ENCODE measurements around the gene SRP68. TPM values are rescaled to one million over a fixed set of nuclear protein-coding genes. Genes with fewer than 3 reads are reported as not detected.

SRP68 gene
- total and polyA plus RNA-seq, 3 donors from 2014 or later, result 49.2 to 79.6 (median 53.4) TPM

GRCh38 chr17:76056882-76057281 lies 15.4 kb downstream of the SRP68 start:
- TF ChIP-seq POLR2A (IDR thresholded peaks at IDR 0.05) (no peak), CTCF (IDR thresholded peaks at IDR 0.05) (no peak)
- H3K27ac ChIP-seq, result no peak overlapping the region
- no peaks in the 10 kb centered on the region for H3K9me3 ChIP-seq
- WGBS, 2 donors, result 91 to 94% methylated on average over 3 of the region's 3 CpGs
- H3K27me3 ChIP-seq, result no peaks in the 10 kb centered on the region
- H3K4me1 ChIP-seq, result no peaks in the 10 kb centered on the region
- no peaks in the 10 kb centered on the region for H3K36me3 ChIP-seq (ENCODE audit: low read depth, missing control alignments)
- intact Hi-C loops (cut with DNase I; ENCODE audit: low total_unique reads), result no loop called here
- H3K4me3 ChIP-seq, result no peak overlapping the region
- DNase-seq, result no peak

GRCh38 chr17:76054112-76054476 lies 18.2 kb downstream of the SRP68 start:
- no peak overlapping the region for H3K27ac ChIP-seq
- H3K27me3 ChIP-seq, result no peaks in the 10 kb centered on the region
- 90 to 96% methylated on average over 4 of the region's 4 CpGs for WGBS, 2 donors
- no peak for DNase-seq
- no peaks in the 10 kb centered on the region for H3K9me3 ChIP-seq
- H3K4me1 ChIP-seq, result no peaks in the 10 kb centered on the region
- intact Hi-C loops (cut with DNase I; ENCODE audit: low total_unique reads), result no loop called here
- no peak overlapping the region for H3K4me3 ChIP-seq
- no peaks in the 10 kb centered on the region for H3K36me3 ChIP-seq (ENCODE audit: low read depth, missing control alignments)
- TF ChIP-seq POLR2A (IDR thresholded peaks at IDR 0.05), result no peak
- TF ChIP-seq CTCF (IDR thresholded peaks at IDR 0.05), result no peak

- 85 to 87% methylated on average over 17 of the region's 17 CpGs for WGBS, 2 donors
- H3K9me3 ChIP-seq, result no peaks in the 10 kb centered on the region
- H3K27ac ChIP-seq, result no peak overlapping the region
- H3K36me3 ChIP-seq (ENCODE audit: low read depth, missing control alignments), result no peaks in the 10 kb centered on the region
- no peaks in the 10 kb centered on the region for H3K4me1 ChIP-seq
- TF ChIP-seq CTCF (IDR thresholded peaks at IDR 0.05) (no peak), POLR2A (IDR thresholded peaks at IDR 0.05) (no peak)
- no peak overlapping the region for H3K4me3 ChIP-seq
- no peaks in the 10 kb centered on the region for H3K27me3 ChIP-seq
- no peak for DNase-seq
- intact Hi-C loops (cut with DNase I; ENCODE audit: low total_unique reads), result no loop called here
Measured at GRCh38 chr17:76053246-76054111, 18.8 kb downstream of the SRP68 start.

GRCh38 chr17:76051561-76051960 lies 20.8 kb downstream of the SRP68 start:
- DNase-seq, result no peak
- Histone ChIP-seq H3K4me1 (no peaks in the 10 kb centered on the region), H3K27me3 (no peaks in the 10 kb centered on the region), H3K27ac (no peak overlapping the region), H3K4me3 (no peak overlapping the region), H3K9me3 (no peaks in the 10 kb centered on the region), H3K36me3 (ENCODE audit: low read depth, missing control alignments) (no peaks in the 10 kb centered on the region)
- intact Hi-C loops (cut with DNase I; ENCODE audit: low total_unique reads), result no loop called here
- 81 to 86% methylated on average over 6 of the region's 6 CpGs for WGBS, 2 donors
- no peak for TF ChIP-seq POLR2A (IDR thresholded peaks at IDR 0.05)
- no peak for TF ChIP-seq CTCF (IDR thresholded peaks at IDR 0.05)

Data from testis (tissue), 3 donors.